HUDEP-2 (cell line): ENCODE measurements around the gene SAYSD1.
"Not testable (repeated sequence)": the region's sequence is repeated elsewhere in the genome, so short reads cannot be mapped to it uniquely, and the experiment has no call there.

Experiments
- DNase-seq, 76 experiments: peaks; one replicate each; lab custom pipeline; 2025; ENCODE audit not compliant: unreplicated experiment in 76 of 76; lab: John Stamatoyannopoulos, UW

Gene SAYSD1

GRCh38 chr6:39114704-39115599 lies at the start of gene SAYSD1:
Gene SAYSD1 (minus strand): TSS chr6:39115186. CDS start chr6:39115089, 97 bp downstream.
- peak in 75 of 76 experiments; percentile 76 to 99 (median 94) for DNase-seq

DNA sequence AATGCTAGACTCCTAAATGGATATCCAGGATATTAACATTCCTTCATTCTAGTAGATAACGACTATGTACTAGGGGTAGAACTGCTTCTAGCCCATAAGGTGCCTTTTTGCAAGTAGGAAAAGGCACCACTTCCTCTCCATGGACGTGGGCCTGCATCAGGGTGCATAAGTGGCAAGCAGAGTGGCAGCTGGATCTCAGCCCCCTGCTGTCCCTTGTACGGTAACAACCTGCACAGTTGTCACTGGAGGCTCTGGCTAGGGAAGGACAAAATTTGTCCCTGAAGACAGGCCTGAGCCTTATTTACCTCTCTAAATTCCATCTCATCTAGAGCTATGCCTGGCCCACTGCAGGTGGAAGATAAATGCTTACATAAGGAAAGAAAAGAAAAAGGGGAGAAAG lies 42.5 kb upstream of the SAYSD1 start:
- DNase-seq = no peak

- no peak for DNase-seq
Measured at GRCh38 chr6:39156801-39157200, 41.8 kb upstream of the SAYSD1 start.

- DNase-seq = no peak
Measured at GRCh38 chr6:39154705-39155104, 39.7 kb upstream of the SAYSD1 start.

- DNase-seq = no peak
Measured at GRCh38 chr6:39153766-39154397, 38.9 kb upstream of the SAYSD1 start.

DNA sequence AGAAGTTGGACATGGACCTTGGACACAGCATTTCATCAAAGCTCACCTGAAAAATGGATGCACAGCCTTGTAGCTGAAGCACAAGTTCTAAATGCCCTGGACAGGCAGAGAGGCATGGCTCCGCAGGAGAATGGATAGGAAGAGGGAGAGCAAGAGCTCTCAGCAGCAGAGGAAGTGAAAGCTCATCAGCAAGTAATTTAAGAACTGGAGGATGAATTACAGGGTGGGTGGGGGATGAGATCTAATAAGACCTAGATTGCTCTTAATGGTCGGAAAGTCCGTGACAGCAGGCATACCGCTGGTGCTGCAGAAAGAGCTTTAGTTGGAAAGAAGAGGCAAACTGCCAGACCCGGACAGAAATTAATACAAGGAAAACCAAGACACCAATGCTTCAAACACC lies 37.3 kb upstream of the SAYSD1 start:
- DNase-seq = no peak

DNA sequence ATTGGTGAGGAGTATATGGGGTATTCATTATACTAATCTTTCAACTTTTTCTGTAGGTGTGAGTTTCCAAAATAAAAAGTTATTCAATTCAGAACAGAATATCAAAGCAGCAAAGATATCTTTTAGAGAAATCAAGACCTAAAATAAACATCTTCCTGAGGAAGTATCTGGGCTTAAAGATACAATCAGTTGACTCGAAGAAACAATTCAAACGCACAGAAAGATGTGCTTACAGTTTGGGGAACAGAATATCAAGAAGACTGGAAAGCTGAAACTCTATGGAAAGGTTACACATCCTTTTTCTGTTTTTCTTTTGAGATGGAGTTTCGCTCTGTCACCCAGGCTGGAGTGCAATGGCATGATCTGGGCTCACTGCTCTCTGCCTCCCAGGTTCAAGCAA lies 36.2 kb upstream of the SAYSD1 start:
- no peak for DNase-seq

DNA sequence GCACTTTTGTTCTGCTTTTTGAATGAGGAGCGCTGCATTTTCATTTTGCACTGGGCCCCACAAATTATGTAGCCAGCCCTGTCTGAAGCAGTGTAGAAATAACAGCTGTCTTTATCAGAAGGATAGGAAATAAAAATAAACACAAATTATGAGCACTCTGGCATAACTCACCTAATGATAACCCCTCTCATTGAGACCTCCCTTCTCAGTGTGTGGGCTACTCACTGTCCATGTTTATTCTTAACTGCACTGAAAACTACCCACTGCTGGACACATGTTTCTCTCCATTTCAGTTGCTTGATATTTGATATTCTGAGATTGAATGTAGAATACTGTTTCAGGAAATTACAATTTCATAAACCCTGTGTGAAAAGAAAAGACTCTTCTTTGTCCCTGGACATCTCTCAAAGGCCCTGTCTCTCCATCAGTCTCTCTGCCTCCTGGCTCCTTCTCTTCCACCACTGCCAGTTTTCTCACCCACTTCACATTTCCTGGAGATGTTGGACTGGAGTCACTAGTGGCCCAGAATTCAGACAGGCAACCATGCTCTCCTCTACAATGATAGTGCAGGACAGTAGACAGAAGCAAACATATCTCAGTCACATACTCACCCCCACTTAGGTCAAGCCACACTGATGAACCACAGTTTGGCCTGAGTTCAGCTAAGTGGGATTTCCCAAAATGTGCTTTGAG lies 29.6 kb upstream of the SAYSD1 start:
- DNase-seq = no peak

- no peak for DNase-seq
Measured at GRCh38 chr6:39143238-39143930, 28.4 kb upstream of the SAYSD1 start.

DNA sequence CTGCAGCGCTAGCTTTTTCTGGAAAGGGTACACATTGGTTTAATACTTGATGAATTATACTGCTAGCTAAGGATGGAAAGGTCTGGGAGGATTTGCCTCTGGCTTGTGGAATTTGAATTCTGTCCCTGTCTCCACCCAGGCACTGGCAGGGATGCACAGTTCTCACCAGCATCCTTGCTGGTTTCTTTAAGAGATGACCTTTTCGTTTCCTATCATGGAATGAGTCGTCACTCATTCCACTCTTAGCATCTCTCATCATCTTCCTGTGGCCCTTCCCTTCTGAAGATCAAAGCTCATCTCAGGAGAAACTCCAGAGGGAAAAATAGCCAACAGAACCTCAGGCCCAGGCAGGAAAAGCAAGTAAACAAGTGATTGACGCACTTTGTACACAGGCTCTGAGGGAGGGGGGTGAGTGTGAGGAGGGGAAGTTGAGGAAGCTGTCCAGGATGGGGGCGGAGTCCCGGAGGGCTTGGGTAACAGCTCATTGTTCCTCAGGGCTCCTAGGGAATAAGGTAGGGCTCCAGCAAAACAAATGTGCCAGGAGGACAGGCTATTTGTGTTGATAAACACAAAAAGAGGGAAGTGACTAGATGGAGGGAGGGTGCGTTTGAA lies 25.7 kb upstream of the SAYSD1 start:
- DNase-seq = no peak

DNA sequence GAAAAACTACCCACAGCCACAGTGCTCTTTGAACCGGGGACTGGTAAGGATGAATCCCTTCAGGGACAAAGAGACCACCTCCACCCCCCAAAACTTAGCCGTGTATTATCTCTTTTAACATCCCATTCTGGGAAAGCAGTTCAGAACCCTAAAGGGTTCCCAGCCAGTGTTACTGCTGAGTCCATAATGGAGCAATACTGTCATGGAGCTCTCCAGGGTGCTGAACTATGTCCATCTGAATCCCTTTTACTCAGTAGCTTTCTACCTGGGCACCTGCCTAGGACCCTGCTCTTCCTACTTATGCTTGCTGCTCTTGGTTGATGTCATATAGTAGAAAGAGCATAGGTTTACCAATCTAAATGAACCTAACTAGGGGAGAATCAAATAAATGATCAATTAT lies 22.3 kb upstream of the SAYSD1 start:
- peak in 52 of 76 experiments; percentile 5 to 66 (median 25) for DNase-seq

GRCh38 chr6:39136207-39136606 lies 21.2 kb upstream of the SAYSD1 start:
- DNase-seq = not testable (repeated sequence)

DNA sequence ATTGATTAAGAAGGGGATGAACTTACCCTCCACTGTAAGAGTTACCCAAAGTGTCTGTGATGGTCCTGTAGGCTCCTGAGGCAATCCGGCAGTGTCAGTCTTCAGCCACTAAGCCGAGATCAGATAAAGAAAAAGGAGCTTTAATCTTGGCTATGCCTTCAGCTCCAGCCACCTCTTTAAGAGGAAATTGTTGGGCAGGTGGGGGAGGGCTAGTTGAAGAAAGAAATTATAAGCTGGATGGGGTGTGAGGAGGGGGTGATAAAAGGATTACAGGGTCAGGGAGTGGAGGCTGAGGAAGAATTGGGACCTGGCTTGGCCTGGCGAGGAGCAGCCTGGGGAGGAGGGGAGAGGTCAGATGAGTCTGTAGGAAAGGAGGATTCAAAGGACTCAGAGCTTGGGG lies 19.8 kb upstream of the SAYSD1 start:
- DNase-seq = not testable (repeated sequence)

- no peak for DNase-seq
Measured at GRCh38 chr6:39130691-39131090, 15.7 kb upstream of the SAYSD1 start.

DNA sequence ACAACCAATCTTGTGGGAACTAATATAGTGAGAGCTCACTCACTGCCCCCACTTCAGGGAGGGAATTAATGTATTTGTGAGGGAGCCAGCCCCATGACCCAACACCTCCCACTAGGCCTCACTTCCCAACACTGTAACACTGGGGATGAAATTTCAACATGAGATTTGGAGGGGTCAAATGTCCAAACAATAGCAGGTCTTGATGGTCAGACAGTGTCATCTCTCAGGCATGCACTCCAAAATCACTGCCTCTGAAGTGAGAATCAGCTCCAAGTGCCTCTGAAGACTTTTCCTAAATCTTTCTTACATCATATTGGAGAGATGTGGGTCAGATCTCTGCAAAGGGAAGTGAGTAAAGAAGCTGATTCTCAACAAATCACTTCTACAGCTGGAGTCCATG lies 13.8 kb upstream of the SAYSD1 start:
- DNase-seq = no peak

GRCh38 chr6:39128106-39128505 lies 13.1 kb upstream of the SAYSD1 start:
- DNase-seq = no peak

DNA sequence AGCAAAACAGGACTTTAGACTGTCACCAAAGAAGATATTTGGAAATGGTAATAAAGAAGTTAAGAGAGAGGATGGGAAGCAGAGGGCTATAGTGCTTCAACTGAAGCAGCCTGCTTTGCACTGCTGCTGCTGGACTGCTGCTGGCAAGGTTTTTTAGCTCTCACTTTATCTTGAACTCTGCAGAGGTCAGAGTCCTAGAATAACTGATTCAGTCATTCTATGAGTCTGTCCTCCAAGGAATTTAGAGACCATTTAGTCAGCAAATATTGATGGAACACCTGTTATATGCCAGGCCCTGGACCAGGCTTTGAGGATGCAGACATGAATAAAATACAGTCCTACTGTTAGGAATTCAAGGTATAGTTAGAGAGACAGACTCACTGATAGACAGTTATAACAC lies 9.1 kb upstream of the SAYSD1 start:
- DNase-seq = no peak

- DNase-seq = no peak
Measured at GRCh38 chr6:39118921-39119320, 3.9 kb upstream of the SAYSD1 start.

DNA sequence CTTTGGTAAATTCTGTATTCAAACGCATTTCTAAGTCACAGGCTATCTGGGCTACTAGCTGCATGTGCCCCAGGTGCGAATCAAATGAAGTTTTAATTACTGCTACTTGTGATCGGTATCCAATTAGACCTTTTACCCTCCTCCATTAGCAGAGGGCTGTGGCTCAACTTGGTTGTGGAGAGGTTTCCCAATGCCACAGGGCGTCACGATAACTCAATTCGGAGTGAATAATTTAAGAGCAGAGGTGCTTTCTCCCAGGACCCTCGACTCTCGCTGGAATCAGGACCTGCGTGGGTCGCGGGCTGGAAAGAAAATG lies 640 bp downstream of the SAYSD1 start:
- DNase-seq = peak in 2 of 76 experiments; percentile 52 to 60

DNA sequence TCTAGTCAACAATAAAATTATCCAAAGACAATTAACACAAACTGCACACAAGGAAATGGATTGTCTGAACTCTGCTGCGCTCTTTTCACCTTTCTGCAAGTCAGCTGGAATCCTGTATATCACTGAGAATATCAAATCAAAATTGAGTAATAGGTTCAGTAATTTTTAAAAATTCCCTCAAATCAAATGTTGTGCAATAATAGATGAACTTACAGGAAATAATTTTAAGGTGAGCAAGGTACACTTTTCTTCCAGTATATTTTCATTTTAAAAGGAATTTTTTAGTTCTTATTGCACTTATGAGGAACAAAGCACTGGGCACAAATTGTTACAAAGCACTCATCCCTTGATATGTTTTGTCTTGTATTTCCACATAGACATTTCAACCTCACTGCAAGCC lies 1.2 kb downstream of the SAYSD1 start:
- DNase-seq = no peak

DNA sequence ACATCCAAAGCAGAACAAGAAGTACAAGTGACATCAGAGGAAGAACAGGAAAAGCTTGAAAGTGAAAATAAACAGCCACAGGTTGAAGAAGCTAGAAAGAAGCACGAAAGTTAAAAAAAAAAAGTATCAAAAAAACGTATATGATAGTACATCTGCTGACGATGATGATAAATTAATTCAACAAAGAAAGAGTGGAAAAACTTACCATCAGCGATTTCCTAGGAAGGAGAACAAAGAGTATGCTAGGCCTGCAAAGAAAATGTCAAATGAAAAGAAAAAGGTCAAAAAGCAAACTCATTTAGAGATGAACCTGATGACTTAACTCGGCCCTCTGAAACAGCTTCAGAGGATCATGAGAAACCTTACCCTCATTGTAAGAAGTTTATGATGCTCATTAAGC lies 3.7 kb downstream of the SAYSD1 start:
- no peak for DNase-seq
